Endometrial microvascular endothelial cells (primary cell): ENCODE results near the gene NRG3. TPM values are rescaled to one million over a fixed set of nuclear protein-coding genes. Genes with fewer than 3 reads are reported as not detected.

Experiments used
- in situ Hi-C: cut with HindIII; loops from 2 replicates; pipeline ENCODE4 v1.10.0; 2017; ENCODE audit warnings: low sequenced_read_pairs, low pct_unique_long_range_greater_than_20kb; ENCODE audit errors: inconsistent ontology term
- total RNA-seq: library from RNA; depleted of rRNA; stranded (reverse); fragments of >200 nt; gene quantifications from one replicate; pipeline ENCODE4 v1.2.3, GENCODE V29; 2015; ENCODE audit errors: inconsistent ontology term

NRG3 gene
- total RNA-seq, 1 donor from 2014 or later: not detected

GRCh38 chr10:82162549-82163195 is 287.7 kb downstream of the NRG3 start:
- in situ Hi-C loops: no loop called here

GRCh38 chr10:82171899-82172298 is 296.9 kb downstream of the NRG3 start:
- in situ Hi-C loops: no loop called here

GRCh38 chr10:82176587-82176986 is 301.6 kb downstream of the NRG3 start:
- in situ Hi-C loops: no loop called here

GRCh38 chr10:82190432-82191260 is 315.7 kb downstream of the NRG3 start:
- in situ Hi-C loops: no loop called here

- in situ Hi-C loops: no loop called here
These were observed 316.7 kb downstream of the NRG3 start for GRCh38 chr10:82191653-82192052.

- in situ Hi-C loops: no loop called here
These were observed 317.7 kb downstream of the NRG3 start for GRCh38 chr10:82192665-82193064.

- in situ Hi-C loops: no loop called here
These were observed 319.4 kb downstream of the NRG3 start for GRCh38 chr10:82194419-82194818.

- in situ Hi-C loops: no loop called here
These were observed 331.8 kb downstream of the NRG3 start for GRCh38 chr10:82206831-82207230.

GRCh38 chr10:82208726-82209125 is 333.7 kb downstream of the NRG3 start:
- in situ Hi-C loops: no loop called here

GRCh38 chr10:82210331-82210730 is 335.3 kb downstream of the NRG3 start:
- in situ Hi-C loops: no loop called here

GRCh38 chr10:82211346-82211745 is 336.4 kb downstream of the NRG3 start:
- in situ Hi-C loops: no loop called here

- in situ Hi-C loops: no loop called here
These were observed 337.8 kb downstream of the NRG3 start for GRCh38 chr10:82212753-82213152.

- in situ Hi-C loops: no loop called here
These were observed 338.8 kb downstream of the NRG3 start for GRCh38 chr10:82213784-82214183.

- in situ Hi-C loops: no loop called here
These were observed 346.1 kb downstream of the NRG3 start for GRCh38 chr10:82221056-82221455.

- in situ Hi-C loops: no loop called here
These were observed 346.7 kb downstream of the NRG3 start for GRCh38 chr10:82221601-82222149.

- in situ Hi-C loops: no loop called here
These were observed 353.7 kb downstream of the NRG3 start for GRCh38 chr10:82228701-82229100.

- in situ Hi-C loops: no loop called here
These were observed 359.2 kb downstream of the NRG3 start for GRCh38 chr10:82234173-82234572.

GRCh38 chr10:82236084-82236731 is 361.2 kb downstream of the NRG3 start:
- in situ Hi-C loops: no loop called here

GRCh38 chr10:82238291-82238690 is 363.3 kb downstream of the NRG3 start:
- in situ Hi-C loops: no loop called here

GRCh38 chr10:82240408-82240807 is 365.4 kb downstream of the NRG3 start:
- in situ Hi-C loops: no loop called here
